ENCODE results near the gene ETV7. TPM values are rescaled to one million over a fixed set of nuclear protein-coding genes. Genes with fewer than 3 reads are reported as not detected.

ETV7 gene
- total and polyA plus RNA-seq, 2 experiments from 2014 or later: 0.47 to 1.2 TPM

DNA sequence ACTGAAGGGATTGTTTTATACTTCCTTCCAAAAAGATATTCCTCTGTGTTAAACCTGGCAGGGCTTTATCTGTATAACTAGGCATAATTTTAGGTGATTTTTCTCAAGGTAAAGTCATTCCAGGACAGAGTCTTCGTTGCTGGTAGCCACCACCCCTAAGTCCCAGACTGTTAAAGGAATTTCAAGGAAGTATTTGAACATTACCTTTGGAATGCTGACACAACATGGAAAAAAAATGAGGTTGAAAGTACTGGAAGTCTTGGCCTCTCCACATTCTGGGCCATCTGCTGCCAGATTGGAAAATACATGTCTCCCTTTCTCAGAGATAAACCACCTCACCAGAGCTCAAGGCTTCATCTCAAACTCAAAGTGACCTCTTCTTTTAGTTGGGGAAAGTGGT is 27.0 kb upstream of the ETV7 start:
- no peak overlapping the region for H3K4me2 ChIP-seq
- no peaks in the 10 kb centered on the region for H3K27me3 ChIP-seq (ENCODE audit: insufficient read depth)
- Mint-ChIP-seq H3K27ac (no peak overlapping the region), H3K27me3 (ENCODE audit: insufficient read depth, low read depth, poor library complexity) (peaks cover 4% of the 10 kb centered on the region), H3K9me3 (peaks cover 5% of the 10 kb centered on the region), H3K4me1 (no peaks in the 10 kb centered on the region), H3K36me3 (ENCODE audit: low read depth) (peaks cover 4% of the 10 kb centered on the region; the same call in 1 of the 3 replicates), H3K4me3 (no peak overlapping the region)
- H3K36me3 ChIP-seq (ENCODE audit: insufficient read depth): no peaks in the 10 kb centered on the region
- no peak for TF ChIP-seq ZNF331 (CRISPR knock-in tag; IDR thresholded peaks at IDR 0.05; ENCODE audit: low read depth)
- TF ChIP-seq JUNB (IDR thresholded peaks at IDR 0.05; ENCODE audit: unreplicated experiment): no peak
- TF ChIP-seq NANOG (IDR thresholded peaks at IDR 0.05; ENCODE audit: borderline replicate concordance): no peak
- no peak for TF ChIP-seq STAT1 (IDR thresholded peaks at IDR 0.05; ENCODE audit: unreplicated experiment)
- no peak for TF ChIP-seq ZNF114 (CRISPR knock-in tag; IDR thresholded peaks at IDR 0.05)
- TF ChIP-seq CREB1 (CRISPR knock-in tag; IDR thresholded peaks at IDR 0.05; ENCODE audit: low read depth): no peak
- no peak for TF ChIP-seq EZH2 (IDR thresholded peaks at IDR 0.05; ENCODE audit: low read depth, unreplicated experiment)
- no peak for TF ChIP-seq EZH2phosphoT487 (IDR thresholded peaks at IDR 0.05; ENCODE audit: unreplicated experiment)
- TF ChIP-seq, protein P1, sequence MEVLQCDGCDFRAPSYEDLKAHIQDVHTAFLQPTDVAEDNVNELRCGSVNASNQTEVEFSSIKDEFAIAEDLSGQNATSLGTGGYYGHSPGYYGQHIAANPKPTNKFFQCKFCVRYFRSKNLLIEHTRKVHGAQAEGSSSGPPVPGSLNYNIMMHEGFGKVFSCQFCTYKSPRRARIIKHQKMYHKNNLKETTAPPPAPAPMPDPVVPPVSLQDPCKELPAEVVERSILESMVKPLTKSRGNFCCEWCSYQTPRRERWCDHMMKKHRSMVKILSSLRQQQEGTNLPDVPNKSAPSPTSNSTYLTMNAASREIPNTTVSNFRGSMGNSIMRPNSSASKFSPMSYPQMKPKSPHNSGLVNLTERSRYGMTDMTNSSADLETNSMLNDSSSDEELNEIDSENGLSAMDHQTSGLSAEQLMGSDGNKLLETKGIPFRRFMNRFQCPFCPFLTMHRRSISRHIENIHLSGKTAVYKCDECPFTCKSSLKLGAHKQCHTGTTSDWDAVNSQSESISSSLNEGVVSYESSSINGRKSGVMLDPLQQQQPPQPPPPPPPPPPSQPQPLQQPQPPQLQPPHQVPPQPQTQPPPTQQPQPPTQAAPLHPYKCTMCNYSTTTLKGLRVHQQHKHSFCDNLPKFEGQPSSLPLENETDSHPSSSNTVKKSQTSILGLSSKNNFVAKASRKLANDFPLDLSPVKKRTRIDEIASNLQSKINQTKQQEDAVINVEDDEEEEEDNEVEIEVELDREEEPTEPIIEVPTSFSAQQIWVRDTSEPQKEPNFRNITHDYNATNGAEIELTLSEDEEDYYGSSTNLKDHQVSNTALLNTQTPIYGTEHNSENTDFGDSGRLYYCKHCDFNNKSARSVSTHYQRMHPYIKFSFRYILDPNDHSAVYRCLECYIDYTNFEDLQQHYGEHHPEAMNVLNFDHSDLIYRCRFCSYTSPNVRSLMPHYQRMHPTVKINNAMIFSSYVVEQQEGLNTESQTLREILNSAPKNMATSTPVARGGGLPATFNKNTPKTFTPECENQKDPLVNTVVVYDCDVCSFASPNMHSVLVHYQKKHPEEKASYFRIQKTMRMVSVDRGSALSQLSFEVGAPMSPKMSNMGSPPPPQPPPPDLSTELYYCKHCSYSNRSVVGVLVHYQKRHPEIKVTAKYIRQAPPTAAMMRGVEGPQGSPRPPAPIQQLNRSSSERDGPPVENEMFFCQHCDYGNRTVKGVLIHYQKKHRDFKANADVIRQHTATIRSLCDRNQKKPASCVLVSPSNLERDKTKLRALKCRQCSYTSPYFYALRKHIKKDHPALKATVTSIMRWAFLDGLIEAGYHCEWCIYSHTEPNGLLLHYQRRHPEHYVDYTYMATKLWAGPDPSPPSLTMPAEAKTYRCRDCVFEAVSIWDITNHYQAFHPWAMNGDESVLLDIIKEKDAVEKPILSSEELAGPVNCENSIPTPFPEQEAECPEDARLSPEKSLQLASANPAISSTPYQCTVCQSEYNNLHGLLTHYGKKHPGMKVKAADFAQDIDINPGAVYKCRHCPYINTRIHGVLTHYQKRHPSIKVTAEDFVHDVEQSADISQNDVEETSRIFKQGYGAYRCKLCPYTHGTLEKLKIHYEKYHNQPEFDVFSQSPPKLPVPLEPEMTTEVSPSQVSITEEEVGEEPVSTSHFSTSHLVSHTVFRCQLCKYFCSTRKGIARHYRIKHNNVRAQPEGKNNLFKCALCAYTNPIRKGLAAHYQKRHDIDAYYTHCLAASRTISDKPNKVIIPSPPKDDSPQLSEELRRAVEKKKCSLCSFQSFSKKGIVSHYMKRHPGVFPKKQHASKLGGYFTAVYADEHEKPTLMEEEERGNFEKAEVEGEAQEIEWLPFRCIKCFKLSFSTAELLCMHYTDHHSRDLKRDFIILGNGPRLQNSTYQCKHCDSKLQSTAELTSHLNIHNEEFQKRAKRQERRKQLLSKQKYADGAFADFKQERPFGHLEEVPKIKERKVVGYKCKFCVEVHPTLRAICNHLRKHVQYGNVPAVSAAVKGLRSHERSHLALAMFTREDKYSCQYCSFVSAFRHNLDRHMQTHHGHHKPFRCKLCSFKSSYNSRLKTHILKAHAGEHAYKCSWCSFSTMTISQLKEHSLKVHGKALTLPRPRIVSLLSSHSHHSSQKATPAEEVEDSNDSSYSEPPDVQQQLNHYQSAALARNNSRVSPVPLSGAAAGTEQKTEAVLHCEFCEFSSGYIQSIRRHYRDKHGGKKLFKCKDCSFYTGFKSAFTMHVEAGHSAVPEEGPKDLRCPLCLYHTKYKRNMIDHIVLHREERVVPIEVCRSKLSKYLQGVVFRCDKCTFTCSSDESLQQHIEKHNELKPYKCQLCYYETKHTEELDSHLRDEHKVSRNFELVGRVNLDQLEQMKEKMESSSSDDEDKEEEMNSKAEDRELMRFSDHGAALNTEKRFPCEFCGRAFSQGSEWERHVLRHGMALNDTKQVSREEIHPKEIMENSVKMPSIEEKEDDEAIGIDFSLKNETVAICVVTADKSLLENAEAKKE (CRISPR knock-in tag; IDR thresholded peaks at IDR 0.05): no peak
- no peak for TF ChIP-seq POLR2AphosphoS5 (IDR thresholded peaks at IDR 0.05; ENCODE audit: low read depth)
- TF ChIP-seq, protein P2, sequence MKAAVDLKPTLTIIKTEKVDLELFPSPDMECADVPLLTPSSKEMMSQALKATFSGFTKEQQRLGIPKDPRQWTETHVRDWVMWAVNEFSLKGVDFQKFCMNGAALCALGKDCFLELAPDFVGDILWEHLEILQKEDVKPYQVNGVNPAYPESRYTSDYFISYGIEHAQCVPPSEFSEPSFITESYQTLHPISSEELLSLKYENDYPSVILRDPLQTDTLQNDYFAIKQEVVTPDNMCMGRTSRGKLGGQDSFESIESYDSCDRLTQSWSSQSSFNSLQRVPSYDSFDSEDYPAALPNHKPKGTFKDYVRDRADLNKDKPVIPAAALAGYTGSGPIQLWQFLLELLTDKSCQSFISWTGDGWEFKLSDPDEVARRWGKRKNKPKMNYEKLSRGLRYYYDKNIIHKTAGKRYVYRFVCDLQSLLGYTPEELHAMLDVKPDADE (IDR thresholded peaks at IDR 0.05): no peak
- TF ChIP-seq, protein P3, sequence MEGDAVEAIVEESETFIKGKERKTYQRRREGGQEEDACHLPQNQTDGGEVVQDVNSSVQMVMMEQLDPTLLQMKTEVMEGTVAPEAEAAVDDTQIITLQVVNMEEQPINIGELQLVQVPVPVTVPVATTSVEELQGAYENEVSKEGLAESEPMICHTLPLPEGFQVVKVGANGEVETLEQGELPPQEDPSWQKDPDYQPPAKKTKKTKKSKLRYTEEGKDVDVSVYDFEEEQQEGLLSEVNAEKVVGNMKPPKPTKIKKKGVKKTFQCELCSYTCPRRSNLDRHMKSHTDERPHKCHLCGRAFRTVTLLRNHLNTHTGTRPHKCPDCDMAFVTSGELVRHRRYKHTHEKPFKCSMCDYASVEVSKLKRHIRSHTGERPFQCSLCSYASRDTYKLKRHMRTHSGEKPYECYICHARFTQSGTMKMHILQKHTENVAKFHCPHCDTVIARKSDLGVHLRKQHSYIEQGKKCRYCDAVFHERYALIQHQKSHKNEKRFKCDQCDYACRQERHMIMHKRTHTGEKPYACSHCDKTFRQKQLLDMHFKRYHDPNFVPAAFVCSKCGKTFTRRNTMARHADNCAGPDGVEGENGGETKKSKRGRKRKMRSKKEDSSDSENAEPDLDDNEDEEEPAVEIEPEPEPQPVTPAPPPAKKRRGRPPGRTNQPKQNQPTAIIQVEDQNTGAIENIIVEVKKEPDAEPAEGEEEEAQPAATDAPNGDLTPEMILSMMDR (conservative IDR thresholded peaks at IDR 0.05; ENCODE audit: low read depth in 2 of 2): no peak
- TF ChIP-seq, protein P4, sequence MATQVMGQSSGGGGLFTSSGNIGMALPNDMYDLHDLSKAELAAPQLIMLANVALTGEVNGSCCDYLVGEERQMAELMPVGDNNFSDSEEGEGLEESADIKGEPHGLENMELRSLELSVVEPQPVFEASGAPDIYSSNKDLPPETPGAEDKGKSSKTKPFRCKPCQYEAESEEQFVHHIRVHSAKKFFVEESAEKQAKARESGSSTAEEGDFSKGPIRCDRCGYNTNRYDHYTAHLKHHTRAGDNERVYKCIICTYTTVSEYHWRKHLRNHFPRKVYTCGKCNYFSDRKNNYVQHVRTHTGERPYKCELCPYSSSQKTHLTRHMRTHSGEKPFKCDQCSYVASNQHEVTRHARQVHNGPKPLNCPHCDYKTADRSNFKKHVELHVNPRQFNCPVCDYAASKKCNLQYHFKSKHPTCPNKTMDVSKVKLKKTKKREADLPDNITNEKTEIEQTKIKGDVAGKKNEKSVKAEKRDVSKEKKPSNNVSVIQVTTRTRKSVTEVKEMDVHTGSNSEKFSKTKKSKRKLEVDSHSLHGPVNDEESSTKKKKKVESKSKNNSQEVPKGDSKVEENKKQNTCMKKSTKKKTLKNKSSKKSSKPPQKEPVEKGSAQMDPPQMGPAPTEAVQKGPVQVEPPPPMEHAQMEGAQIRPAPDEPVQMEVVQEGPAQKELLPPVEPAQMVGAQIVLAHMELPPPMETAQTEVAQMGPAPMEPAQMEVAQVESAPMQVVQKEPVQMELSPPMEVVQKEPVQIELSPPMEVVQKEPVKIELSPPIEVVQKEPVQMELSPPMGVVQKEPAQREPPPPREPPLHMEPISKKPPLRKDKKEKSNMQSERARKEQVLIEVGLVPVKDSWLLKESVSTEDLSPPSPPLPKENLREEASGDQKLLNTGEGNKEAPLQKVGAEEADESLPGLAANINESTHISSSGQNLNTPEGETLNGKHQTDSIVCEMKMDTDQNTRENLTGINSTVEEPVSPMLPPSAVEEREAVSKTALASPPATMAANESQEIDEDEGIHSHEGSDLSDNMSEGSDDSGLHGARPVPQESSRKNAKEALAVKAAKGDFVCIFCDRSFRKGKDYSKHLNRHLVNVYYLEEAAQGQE (IDR thresholded peaks at IDR 0.05; ENCODE audit: unreplicated experiment): no peak
- no peaks in the 10 kb centered on the region for H4K20me1 ChIP-seq (replicated peaks; ENCODE audit: insufficient read depth)
- DNase-seq (ENCODE audit: low spot score) (no peak), ATAC-seq (no peak)
- H3K27ac ChIP-seq (ENCODE audit: low read depth): no peak overlapping the region
- H2AFZ ChIP-seq: peak overlapping the region; percentile 15; the same call in 1 of the 2 replicates
- H3F3A ChIP-seq (replicated peaks; ENCODE audit: low read depth): no peaks in the 10 kb centered on the region
- H3K79me2 ChIP-seq (replicated peaks; ENCODE audit: insufficient read depth): no peaks in the 10 kb centered on the region
- H3K4me3 ChIP-seq: no peak overlapping the region
- no peaks in the 10 kb centered on the region for H3K4me1 ChIP-seq (ENCODE audit: insufficient read depth)
- H3K9me2 ChIP-seq (ENCODE audit: insufficient read depth): peaks cover 3% of the 10 kb centered on the region; the same call in 1 of the 2 replicates
